ENCODE data around the gene CDON. TPM values are rescaled to one million over a fixed set of nuclear protein-coding genes. Genes with fewer than 3 reads are reported as not detected.
A peak's percentile ranks its signal among the peaks of the same experiment; 100 is the strongest.

CDON gene
- total RNA-seq, 1 donor from 2014 or later = 29.4 TPM

DNA sequence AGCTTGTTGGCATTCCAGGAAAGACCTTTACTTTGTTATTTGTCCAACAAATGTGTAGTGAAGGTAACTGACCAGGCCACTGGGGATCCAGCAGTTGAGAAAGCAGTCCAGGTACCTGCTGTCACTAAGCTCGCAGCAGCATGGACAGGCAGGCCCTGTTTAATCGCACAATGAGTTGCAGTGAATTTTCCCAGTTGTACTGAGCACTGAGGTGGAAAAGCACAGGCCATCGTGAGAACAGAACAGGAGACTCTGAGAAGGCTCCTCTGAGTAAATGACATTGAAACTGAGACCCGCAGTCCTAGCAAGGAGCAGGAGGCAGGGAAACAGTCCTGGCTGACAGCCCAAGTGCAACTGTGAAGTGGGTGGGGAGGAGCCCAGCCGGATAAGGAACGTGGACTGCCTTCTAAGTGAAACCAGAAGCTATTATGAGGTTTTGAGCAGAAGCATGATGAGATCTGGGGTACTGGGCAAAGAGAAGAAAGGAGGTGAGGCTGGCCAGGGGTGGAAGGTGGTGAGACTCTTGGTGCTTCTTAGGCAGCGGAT, 39.8 kb upstream of the CDON start:
- no peak for DNase-seq (ENCODE audit: extremely low spot score, unreplicated experiment)
- H3K4me1 Mint-ChIP-seq (ENCODE audit: unreplicated experiment) = peaks cover 53% of the 10 kb centered on the region
- TF ChIP-seq, protein P1, sequence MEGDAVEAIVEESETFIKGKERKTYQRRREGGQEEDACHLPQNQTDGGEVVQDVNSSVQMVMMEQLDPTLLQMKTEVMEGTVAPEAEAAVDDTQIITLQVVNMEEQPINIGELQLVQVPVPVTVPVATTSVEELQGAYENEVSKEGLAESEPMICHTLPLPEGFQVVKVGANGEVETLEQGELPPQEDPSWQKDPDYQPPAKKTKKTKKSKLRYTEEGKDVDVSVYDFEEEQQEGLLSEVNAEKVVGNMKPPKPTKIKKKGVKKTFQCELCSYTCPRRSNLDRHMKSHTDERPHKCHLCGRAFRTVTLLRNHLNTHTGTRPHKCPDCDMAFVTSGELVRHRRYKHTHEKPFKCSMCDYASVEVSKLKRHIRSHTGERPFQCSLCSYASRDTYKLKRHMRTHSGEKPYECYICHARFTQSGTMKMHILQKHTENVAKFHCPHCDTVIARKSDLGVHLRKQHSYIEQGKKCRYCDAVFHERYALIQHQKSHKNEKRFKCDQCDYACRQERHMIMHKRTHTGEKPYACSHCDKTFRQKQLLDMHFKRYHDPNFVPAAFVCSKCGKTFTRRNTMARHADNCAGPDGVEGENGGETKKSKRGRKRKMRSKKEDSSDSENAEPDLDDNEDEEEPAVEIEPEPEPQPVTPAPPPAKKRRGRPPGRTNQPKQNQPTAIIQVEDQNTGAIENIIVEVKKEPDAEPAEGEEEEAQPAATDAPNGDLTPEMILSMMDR (IDR thresholded peaks at IDR 0.05) = no peak
- no peaks in the 10 kb centered on the region for H3K36me3 Mint-ChIP-seq (ENCODE audit: unreplicated experiment)
- H3K4me3 Mint-ChIP-seq (ENCODE audit: unreplicated experiment) = no peak overlapping the region
- peak overlapping the region; percentile 4 for H3K27ac Mint-ChIP-seq (ENCODE audit: unreplicated experiment)
- peaks cover 9% of the 10 kb centered on the region for H3K27me3 Mint-ChIP-seq (ENCODE audit: unreplicated experiment)
- no peaks in the 10 kb centered on the region for H3K9me3 Mint-ChIP-seq (ENCODE audit: unreplicated experiment)

DNA sequence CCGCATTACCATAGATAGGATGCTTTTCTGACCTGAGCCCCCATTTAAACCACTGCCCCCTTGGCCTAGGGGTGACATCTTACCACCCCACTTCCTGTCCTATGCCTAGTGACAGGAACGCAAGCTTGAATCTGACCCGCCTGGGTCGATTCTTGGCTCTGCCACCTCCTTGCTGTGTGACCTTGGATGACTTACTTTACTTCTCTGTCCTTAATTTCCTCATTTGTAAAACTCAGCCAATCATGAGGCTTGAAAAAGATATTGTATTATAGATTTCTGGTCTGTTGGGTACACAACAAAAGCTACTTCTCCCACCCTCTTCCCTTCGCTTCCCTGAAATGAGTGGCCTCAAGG, 39.2 kb upstream of the CDON start:
- TF ChIP-seq, protein P1 (IDR thresholded peaks at IDR 0.05) = no peak
- Mint-ChIP-seq H3K4me1 (ENCODE audit: unreplicated experiment) (peaks cover 53% of the 10 kb centered on the region), H3K27ac (ENCODE audit: unreplicated experiment) (peak overlapping the region; percentile 4), H3K27me3 (ENCODE audit: unreplicated experiment) (peaks cover 9% of the 10 kb centered on the region), H3K9me3 (ENCODE audit: unreplicated experiment) (no peaks in the 10 kb centered on the region), H3K36me3 (ENCODE audit: unreplicated experiment) (no peaks in the 10 kb centered on the region), H3K4me3 (ENCODE audit: unreplicated experiment) (no peak overlapping the region)
- DNase-seq (ENCODE audit: extremely low spot score, unreplicated experiment) = no peak

DNA sequence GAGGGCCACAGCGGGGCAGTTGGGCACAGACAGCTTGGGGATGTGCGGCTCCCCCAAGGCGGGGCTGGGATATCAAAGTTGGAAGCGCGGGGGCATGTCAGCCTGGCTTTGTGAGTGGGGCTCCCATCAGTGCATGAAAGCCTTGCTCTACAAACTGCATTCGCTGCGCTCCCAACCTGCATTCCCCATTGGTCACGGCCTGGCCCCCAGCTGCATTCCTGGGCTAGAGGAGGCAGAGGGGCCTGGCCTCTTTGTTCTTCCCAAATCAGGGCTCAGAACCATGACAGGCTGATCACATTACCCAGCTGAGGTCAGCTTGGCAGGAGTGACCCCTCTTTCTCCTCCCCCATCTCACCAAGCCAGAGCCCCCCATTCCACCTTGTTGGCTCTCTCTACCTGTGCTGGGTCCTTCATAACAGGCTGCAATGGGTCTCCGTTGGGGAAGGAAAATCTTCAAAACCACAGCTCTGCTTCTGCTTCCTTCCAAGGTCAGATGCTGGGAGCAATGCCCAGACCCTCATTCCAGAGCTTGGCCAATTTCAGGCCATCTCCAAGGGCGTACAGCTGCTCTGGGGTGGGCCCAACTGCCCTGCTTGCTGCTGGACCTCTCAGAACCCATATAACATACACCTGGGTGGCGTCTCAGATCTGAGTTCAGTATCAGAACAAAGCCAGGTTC, 38.7 kb upstream of the CDON start:
- Mint-ChIP-seq H3K36me3 (ENCODE audit: unreplicated experiment) (no peaks in the 10 kb centered on the region), H3K27ac (ENCODE audit: unreplicated experiment) (peak overlapping the region; percentile 25), H3K9me3 (ENCODE audit: unreplicated experiment) (no peaks in the 10 kb centered on the region), H3K27me3 (ENCODE audit: unreplicated experiment) (peaks cover 6% of the 10 kb centered on the region), H3K4me3 (ENCODE audit: unreplicated experiment) (no peak overlapping the region), H3K4me1 (ENCODE audit: unreplicated experiment) (peaks cover 49% of the 10 kb centered on the region)
- TF ChIP-seq, protein P1 (IDR thresholded peaks at IDR 0.05) = no peak
- no peak for DNase-seq (ENCODE audit: extremely low spot score, unreplicated experiment)

DNA sequence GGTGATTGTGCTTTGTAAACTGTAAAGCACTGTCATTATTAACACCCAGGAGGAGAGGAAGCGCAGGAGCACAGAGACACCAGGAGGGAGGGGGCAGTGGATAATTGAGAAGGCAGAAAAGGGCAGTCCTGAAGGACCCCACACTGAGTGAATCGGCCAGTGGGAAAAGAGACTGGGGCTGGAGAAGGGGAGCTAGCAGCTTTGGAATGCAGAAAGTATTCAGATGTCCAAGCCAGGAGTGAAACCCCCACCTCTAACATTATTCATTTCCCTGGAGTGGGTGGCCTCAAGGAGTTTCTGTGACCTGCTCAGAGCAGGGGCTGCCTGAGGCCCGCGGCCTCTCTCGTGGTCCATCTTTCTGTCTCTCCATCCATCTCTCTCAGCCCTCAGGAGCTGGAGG, 38.0 kb upstream of the CDON start:
- Mint-ChIP-seq H3K4me1 (ENCODE audit: unreplicated experiment) (peaks cover 45% of the 10 kb centered on the region), H3K9me3 (ENCODE audit: unreplicated experiment) (no peaks in the 10 kb centered on the region), H3K27ac (ENCODE audit: unreplicated experiment) (peak overlapping the region; percentile 25), H3K36me3 (ENCODE audit: unreplicated experiment) (no peaks in the 10 kb centered on the region), H3K4me3 (ENCODE audit: unreplicated experiment) (no peak overlapping the region), H3K27me3 (ENCODE audit: unreplicated experiment) (peaks cover 6% of the 10 kb centered on the region)
- no peak for DNase-seq (ENCODE audit: extremely low spot score, unreplicated experiment)
- TF ChIP-seq, protein P1 (IDR thresholded peaks at IDR 0.05) = no peak

DNA sequence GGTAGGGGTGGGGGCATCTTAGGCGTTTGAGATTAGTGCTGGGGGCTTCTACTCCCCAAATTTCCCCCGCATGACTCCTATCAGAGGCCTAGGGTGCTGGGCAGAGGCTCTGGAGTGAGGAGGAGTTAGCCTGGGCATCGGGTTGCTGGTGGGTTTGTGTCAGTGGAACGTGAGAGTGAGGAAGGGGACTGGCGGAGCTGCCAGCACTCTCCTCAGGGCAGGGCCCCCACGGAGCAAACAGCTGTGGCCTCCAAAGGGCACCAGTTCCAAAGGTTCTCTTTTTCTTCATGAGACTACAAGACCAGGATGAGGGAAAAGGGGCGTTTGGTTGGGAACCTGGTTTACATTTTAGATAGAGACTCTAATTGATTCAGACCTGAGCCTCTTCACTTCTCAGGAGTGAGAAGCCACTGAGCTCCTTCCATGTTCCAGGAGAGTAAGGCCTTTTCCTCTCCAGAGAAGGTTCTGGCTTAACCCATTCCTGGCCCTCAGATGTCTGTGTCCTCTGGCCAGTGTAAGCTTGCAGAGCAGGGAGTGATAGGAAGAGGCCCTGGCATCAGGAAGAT, 35.6 kb upstream of the CDON start:
- TF ChIP-seq, protein P1 (IDR thresholded peaks at IDR 0.05) = no peak
- H3K9me3 Mint-ChIP-seq (ENCODE audit: unreplicated experiment) = no peaks in the 10 kb centered on the region
- DNase-seq (ENCODE audit: extremely low spot score, unreplicated experiment) = no peak
- no peak overlapping the region for H3K27ac Mint-ChIP-seq (ENCODE audit: unreplicated experiment)
- H3K4me1 Mint-ChIP-seq (ENCODE audit: unreplicated experiment) = peaks cover 22% of the 10 kb centered on the region
- no peak overlapping the region for H3K4me3 Mint-ChIP-seq (ENCODE audit: unreplicated experiment)
- peaks cover 16% of the 10 kb centered on the region for H3K27me3 Mint-ChIP-seq (ENCODE audit: unreplicated experiment)
- H3K36me3 Mint-ChIP-seq (ENCODE audit: unreplicated experiment) = no peaks in the 10 kb centered on the region

All from osteocyte (in vitro differentiated cells).